Immature natural killer cell (primary cell): ENCODE data around the gene CD58. TPM values are rescaled to one million over a fixed set of nuclear protein-coding genes. Genes with fewer than 3 reads are reported as not detected.

Experiments
- DNase-seq, 3 donors: peaks; one replicate each; pipeline ENCODE4 v3.0.0; 2022; ENCODE audit warnings: mixed read lengths in 1 of 3
- H3K27ac Mint-ChIP-seq, 6 donors: one replicate each; pipeline ENCODE4 v1.8.0; 2020; ENCODE audit warnings: mixed read lengths in 6 of 6, mild to moderate bottlenecking in 5 of 6, inconsistent platforms in 4 of 6, moderate library complexity in 3 of 6
- H3K27me3 Mint-ChIP-seq, 3 donors: one replicate each; pipeline ENCODE4 v1.8.0; 2020 to 2021; ENCODE audit warnings: low read depth in 3 of 3, mild to moderate bottlenecking in 3 of 3, mixed read lengths in 3 of 3, moderate library complexity in 3 of 3, inconsistent platforms in 1 of 3
- H3K36me3 Mint-ChIP-seq, 3 donors: one replicate each; pipeline ENCODE4 v1.8.0; 2020; ENCODE audit warnings: mixed read lengths in 3 of 3, inconsistent platforms in 2 of 3, mild to moderate bottlenecking in 2 of 3
- H3K4me1 Mint-ChIP-seq, 2 donors: one replicate each; pipeline ENCODE4 v1.8.0; 2020; ENCODE audit warnings: inconsistent platforms in 2 of 2, mild to moderate bottlenecking in 2 of 2, mixed read lengths in 2 of 2, moderate library complexity in 1 of 2
- H3K4me3 Mint-ChIP-seq, 5 donors: one replicate each; pipeline ENCODE4 v1.8.0; 2020; ENCODE audit warnings: mild to moderate bottlenecking in 5 of 5, mixed read lengths in 5 of 5, inconsistent platforms in 3 of 5, moderate library complexity in 3 of 5
- H3K9me3 Mint-ChIP-seq, 6 donors: one replicate each; pipeline ENCODE4 v1.8.0; 2020; ENCODE audit warnings: mild to moderate bottlenecking in 6 of 6, mixed read lengths in 6 of 6, inconsistent platforms in 4 of 6, moderate library complexity in 3 of 6
- polyA plus RNA-seq, 3 donors: library from polyadenylated mRNA; unstranded; fragments of 300-500 nt; fragmentation: Illumina TruSeq; gene quantifications; one replicate each; pipeline ENCODE4 v1.2.3, GENCODE V29; 2021

The CD58 gene
- polyA plus RNA-seq, 3 donors from 2014 or later, result 68.6 to 112 (median 69.9) TPM

DNA sequence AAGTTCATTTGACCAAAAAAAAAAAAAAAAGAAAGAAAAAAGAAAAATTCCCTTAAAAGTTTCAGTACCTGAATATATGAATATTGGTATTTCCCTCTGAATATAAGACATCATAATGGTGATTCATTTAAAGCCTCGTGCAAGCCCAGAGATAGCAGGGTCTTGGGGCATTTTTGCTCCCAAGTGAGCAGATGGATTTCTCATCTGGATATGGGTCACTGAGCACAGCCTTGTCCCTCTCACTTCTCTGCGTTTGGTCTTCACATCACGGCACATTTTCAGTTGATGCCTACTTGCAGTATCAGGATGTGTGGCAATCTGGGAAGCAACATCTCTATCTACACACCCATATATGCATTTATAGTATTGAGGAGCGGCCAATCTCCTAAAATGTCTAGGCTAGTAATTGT lies 12.7 kb downstream of the CD58 start:
- Mint-ChIP-seq H3K36me3 (peaks cover 0 to 7% (median 3%) of the 10 kb centered on the region in 3 donors), H3K9me3 (peaks cover 0 to 1% (median 0%) of the 10 kb centered on the region in 6 donors), H3K27me3 (peaks cover 0 to 3% (median 0%) of the 10 kb centered on the region in 3 donors), H3K4me1 (peaks cover 80 to 96% of the 10 kb centered on the region in 2 donors), H3K4me3 (no peak overlapping the region), H3K27ac (peak overlapping the region in 5 of 6 donors; percentile 15 to 89 (median 74))
- DNase-seq, result no peak

DNA sequence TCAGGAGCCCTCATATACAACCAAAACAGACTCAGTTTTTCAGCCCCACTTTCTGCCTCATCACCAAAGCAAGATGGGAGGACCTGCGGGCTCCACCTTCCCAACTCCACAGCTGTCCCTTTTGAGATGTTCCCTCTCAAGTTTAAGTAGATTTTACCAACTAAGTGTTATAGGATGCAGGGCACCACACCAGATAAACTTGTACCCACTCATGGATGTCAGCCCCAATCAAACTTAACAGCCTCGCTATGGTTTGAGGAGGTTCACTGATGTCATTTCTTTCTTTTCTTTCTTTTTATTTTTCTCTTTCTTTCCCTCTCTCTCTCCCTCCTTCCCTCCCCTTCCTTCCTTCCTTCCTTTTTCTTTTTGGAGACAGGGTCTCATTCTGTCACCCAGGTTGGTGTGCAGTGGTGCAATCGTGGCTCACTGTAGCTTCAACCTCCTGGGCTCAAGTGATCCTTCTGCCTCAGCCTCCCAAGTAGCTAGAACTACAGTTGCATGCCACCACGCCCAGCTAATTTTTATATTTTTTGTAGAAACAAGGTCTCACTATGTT lies 13.4 kb downstream of the CD58 start:
- Mint-ChIP-seq H3K4me3 (peak overlapping the region in 1 of 5 donors; percentile 1), H3K4me1 (peaks cover 76 to 96% of the 10 kb centered on the region in 2 donors), H3K27me3 (peaks cover 0 to 3% (median 0%) of the 10 kb centered on the region in 3 donors), H3K9me3 (peaks cover 0 to under 1% (median 0%) of the 10 kb centered on the region in 6 donors), H3K36me3 (peaks cover 0 to 2% (median 2%) of the 10 kb centered on the region in 3 donors), H3K27ac (peak overlapping the region; percentile 18 to 98 (median 86))
- no peak for DNase-seq

DNA sequence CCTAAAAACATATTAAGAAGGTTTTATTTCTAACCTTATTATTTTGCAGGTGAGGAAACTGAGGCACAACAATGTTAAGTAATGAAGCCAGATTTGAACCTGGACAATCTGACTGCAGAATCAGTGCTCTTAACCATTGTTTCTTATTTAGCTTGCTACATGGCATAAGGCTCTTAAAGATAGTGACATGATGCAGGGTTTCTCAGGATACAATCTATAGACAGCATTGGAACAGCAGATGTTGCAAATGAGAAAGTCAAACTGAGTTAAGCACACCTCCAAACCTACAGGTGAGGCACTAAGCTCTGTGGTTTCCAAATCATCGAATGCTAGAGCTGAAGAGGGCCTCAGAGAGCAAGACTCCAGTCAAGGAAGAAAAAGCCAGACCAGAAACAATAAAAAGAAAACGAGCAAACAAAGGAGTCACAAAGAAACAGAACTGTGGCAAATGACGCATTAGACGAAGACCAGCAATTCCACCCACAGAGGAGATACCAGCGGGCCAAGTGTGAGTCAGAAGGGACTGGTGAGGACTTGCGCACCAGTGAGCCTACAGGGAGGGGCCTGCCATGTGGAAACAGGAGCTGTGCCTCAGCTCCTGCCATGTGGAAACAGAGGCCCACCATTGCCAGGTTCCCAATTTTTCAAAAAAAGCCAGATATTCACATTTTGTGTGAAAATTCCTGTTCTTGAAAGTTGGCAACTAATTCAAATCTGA lies 14.4 kb downstream of the CD58 start:
- DNase-seq, result peak; percentile 53 to 72 (median 59)
- Mint-ChIP-seq H3K27me3 (peaks cover 0 to 3% (median 2%) of the 10 kb centered on the region in 3 donors), H3K36me3 (no peaks in the 10 kb centered on the region), H3K27ac (peak overlapping the region; percentile 83 to 98 (median 89)), H3K9me3 (no peaks in the 10 kb centered on the region), H3K4me3 (peak overlapping the region; percentile 13 to 67 (median 15)), H3K4me1 (peaks cover 77 to 96% of the 10 kb centered on the region in 2 donors)

DNA sequence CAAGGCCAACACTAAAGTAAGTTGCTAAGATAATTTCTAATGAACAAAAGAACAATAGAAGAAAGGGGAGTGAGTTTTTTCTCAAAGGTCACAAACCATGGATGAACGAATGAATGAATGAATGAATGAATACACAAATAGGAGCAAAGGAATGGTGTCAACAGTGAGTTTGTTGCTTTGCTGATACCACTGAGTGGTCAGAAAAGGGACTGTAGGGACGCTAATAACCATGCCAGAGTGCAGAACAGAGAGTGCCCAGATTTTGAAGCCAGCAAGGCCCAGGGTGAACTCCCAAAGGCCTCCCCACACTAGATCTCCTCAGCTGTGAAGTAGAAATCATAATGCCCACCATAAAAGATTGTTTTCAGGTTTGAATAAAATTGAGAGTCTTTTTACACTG lies 15.9 kb downstream of the CD58 start:
- Mint-ChIP-seq H3K4me1 (peaks cover 79 to 95% of the 10 kb centered on the region in 2 donors), H3K27ac (peak overlapping the region; percentile 58 to 87 (median 78))

DNA sequence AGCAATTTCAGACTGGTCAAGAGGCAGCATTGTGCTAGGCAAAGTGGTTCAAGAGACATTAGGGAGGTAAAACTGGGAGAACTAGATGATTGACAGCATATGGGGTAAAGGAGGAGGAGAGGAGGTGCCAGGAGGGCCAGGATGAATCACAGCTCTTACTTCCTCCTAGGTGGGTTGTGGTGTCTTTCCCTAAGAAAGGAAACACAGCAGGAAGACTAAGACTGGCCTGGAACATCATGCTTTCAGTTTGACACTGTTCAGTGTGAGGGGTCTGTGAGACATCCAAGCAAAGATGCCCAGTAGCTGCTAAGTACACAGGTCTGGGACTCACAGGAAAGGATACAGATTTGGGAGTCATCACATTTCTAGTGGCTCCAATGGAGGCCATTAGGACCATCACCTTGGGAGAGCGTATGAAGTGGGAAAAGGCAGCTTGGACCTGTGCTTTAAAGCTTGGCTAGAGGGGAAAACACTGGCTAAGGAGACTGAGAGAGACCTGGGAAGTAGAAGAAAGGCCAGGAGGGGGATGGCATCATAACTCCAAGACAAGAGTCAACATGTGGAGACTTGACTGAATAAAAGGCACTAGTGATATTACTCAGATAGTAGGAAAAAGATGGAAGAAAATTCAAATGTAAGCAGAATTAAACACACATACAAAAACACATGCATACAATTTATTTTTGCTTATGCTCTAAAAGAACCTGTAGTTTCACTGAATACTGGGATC lies 17.3 kb downstream of the CD58 start:
- Mint-ChIP-seq H3K9me3 (no peaks in the 10 kb centered on the region), H3K27me3 (peaks cover 0 to 3% (median 2%) of the 10 kb centered on the region in 3 donors), H3K4me3 (peak overlapping the region in 2 of 5 donors; percentile 16 to 22), H3K4me1 (peaks cover 76 to 94% of the 10 kb centered on the region in 2 donors), H3K36me3 (no peaks in the 10 kb centered on the region), H3K27ac (peak overlapping the region; percentile 32 to 77 (median 46))
- no peak for DNase-seq

More for the DNA sequence above, 15.9 kb downstream of the CD58 start:
- no peak for DNase-seq
- Mint-ChIP-seq H3K27me3 (peaks cover 0 to 3% (median 2%) of the 10 kb centered on the region in 3 donors), H3K4me3 (peak overlapping the region in 2 of 5 donors; percentile 27 to 49), H3K36me3 (no peaks in the 10 kb centered on the region), H3K9me3 (no peaks in the 10 kb centered on the region)

DNA sequence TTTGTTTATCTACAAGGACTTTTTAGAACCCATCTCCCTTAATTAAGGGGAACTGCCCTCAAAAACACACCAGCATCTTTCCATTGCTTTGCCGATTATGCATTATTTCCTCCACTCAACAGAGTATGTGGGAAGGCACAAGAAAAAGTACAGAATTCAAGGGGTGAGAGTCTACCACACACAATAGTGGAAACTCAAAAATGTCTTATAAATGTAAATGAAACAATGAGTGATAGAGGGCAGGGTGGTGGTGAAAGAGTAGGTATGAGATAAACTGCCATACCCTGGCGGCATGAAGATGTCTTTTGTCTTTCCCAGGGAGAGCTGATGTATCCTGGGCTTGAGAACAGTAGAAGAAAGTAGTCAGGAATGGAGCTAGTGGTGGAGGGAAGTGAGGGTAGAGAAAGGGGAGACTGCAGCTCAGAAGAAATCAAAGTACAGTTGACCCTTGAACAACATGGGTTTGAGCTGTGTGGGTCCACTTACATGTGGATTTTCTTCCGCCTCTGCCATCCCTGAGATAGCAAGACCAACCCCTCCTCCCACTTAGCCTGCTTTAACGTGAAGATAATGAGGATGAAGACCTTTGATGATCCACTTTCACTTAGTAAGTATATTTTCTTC lies 24.4 kb downstream of the CD58 start:
- H3K27me3 Mint-ChIP-seq, result peaks cover 0 to 3% (median under 1%) of the 10 kb centered on the region in 3 donors
- DNase-seq, result no peak
- no peaks in the 10 kb centered on the region for H3K9me3 Mint-ChIP-seq
- H3K36me3 Mint-ChIP-seq, result peaks cover 17% of the 10 kb centered on the region in 3 donors
- no peak overlapping the region for H3K4me3 Mint-ChIP-seq
- peaks cover 58 to 78% of the 10 kb centered on the region in 2 donors for H3K4me1 Mint-ChIP-seq
- H3K27ac Mint-ChIP-seq, result peak overlapping the region in 4 of 6 donors; percentile 3 to 76 (median 54)

DNA sequence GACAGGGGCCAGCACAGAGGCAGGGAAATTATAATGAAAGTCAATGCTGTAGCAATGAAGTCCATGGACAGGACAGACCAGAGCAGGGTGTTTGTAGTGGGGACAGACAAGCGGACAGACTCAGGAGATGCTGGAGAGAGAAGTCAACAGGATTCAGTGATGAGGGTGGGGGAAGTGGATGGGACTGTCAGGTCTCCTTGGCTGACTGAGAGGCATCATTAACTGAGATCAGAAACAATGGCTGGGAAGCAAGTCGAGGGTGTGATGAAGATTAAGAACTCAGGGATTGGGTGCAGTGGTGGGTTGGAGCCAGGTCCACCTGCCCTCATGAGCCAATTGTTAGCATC lies 25.5 kb downstream of the CD58 start:
- H3K4me1 Mint-ChIP-seq, result peaks cover 53 to 77% of the 10 kb centered on the region in 2 donors
- peaks cover 0 to 3% (median 0%) of the 10 kb centered on the region in 3 donors for H3K27me3 Mint-ChIP-seq
- H3K4me3 Mint-ChIP-seq, result no peak overlapping the region
- peaks cover 19 to 21% (median 21%) of the 10 kb centered on the region in 3 donors for H3K36me3 Mint-ChIP-seq
- no peaks in the 10 kb centered on the region for H3K9me3 Mint-ChIP-seq
- DNase-seq, result no peak
- H3K27ac Mint-ChIP-seq, result peak overlapping the region; percentile 4 to 85 (median 54)

DNA sequence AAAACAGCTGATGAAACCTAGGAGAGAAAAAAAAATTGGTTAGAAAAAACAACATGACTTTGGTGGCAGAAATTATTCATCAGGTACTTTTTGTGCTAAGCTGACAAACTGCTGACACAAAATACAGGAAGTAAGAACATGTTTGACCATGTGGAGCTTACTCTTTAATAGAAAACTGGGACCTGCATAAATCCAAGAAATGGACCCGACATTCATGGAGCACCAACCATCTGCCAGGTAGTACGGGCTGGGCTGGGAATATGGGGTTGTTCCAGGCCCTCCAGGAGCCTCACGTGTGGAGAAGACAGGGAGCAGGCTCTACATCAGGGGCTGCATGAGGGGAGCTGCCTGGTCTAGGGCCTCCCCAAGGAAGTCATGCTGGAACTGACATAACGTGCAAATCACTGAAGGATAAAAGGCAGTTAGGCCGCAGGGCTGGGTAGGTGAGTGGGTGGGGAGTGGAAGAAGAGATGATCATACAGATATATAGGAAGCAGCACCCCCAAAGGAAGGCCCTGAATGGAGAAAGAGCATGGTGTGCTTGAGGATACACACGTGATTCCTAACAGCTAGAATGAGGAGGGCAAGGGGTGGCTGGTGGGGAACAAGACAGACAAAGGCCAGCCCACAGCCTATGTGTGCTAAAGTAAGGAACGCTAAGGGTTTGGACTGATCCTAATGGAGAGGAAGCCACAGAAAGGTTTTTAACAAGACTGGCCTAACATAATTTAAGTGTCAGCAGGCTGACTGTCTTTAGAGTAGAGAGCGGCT lies 26.1 kb downstream of the CD58 start:
- Mint-ChIP-seq H3K27ac (peak overlapping the region; percentile 36 to 85 (median 68)), H3K4me1 (peaks cover 56 to 79% of the 10 kb centered on the region in 2 donors), H3K4me3 (no peak overlapping the region), H3K9me3 (no peaks in the 10 kb centered on the region), H3K27me3 (peaks cover 0 to 3% (median 0%) of the 10 kb centered on the region in 3 donors), H3K36me3 (peaks cover 19 to 21% (median 21%) of the 10 kb centered on the region in 3 donors)
- no peak for DNase-seq

DNA sequence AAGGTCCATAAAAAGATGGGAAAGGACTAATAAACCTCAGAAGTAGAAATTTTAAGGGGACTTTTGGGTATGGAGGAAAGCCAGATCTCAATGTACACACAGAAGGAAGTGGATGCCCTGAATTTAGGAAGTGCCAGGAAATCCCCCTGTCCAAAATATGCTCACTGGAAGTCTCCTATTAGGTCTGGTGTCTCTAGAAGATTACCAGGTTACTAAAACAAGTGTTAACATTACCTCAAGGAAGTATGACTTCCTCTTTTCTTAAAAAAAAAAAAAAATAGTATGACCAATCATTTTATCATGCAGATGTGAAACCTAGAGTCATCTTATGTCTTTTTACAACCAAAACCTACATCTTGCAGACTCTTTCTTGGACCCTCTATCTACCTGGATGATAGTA lies 30.7 kb downstream of the CD58 start:
- peaks cover 44 to 65% of the 10 kb centered on the region in 2 donors for H3K4me1 Mint-ChIP-seq
- peak overlapping the region; percentile 1 to 59 (median 17) for H3K4me3 Mint-ChIP-seq
- H3K9me3 Mint-ChIP-seq, result no peaks in the 10 kb centered on the region
- H3K36me3 Mint-ChIP-seq, result peaks cover 28 to 34% (median 33%) of the 10 kb centered on the region in 3 donors
- peak in 2 of 3 donors; percentile 10 to 20 for DNase-seq
- H3K27ac Mint-ChIP-seq, result peak overlapping the region; percentile 9 to 85 (median 52)
- H3K27me3 Mint-ChIP-seq, result peaks cover 0 to 3% (median 0%) of the 10 kb centered on the region in 3 donors

DNA sequence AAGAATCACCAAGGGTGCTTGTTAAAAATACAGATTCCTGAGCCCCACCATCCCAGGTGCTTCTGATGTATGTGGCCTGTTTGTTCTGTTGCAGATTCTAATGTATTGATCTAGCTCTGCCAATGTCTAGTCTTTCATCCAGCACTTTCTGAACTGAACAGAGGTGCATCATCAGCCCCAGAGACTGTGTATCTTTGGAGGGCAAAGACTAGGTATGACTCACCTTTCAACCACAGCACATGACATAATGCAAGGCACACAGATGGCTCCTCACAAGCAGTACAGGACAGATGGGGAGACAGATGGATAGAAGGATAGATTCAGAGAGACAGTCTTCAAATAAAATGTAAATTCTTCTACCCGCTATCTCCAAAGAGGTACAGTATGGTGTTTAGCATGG lies 32.3 kb downstream of the CD58 start:
- Mint-ChIP-seq H3K4me3 (no peak overlapping the region), H3K9me3 (no peaks in the 10 kb centered on the region), H3K36me3 (peaks cover 33 to 45% (median 40%) of the 10 kb centered on the region in 3 donors), H3K27ac (peak overlapping the region in 4 of 6 donors; percentile 15 to 52 (median 50)), H3K27me3 (peaks cover 0 to 3% (median 0%) of the 10 kb centered on the region in 3 donors), H3K4me1 (peaks cover 36 to 55% of the 10 kb centered on the region in 2 donors)
- DNase-seq, result no peak

DNA sequence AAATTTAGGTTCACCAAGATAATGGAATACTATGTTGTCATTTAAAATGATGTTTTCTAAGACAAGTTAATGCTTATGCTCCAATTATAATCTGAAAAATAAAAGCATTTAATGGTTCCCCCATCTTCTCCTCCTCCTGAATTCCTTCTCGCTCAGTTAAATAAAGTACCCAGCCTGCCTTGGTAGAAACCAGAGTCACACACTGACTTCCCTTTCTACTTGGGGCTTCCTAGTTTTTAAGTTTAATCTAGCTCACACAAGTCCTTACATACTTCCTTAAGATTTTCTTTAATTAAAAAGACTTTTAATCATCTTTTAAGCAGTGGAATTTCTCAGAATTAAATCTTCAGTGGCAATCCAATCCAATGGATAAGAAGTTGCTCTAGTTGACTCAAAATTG lies 32.9 kb downstream of the CD58 start:
- no peak overlapping the region for H3K4me3 Mint-ChIP-seq
- peaks cover 37 to 54% of the 10 kb centered on the region in 2 donors for H3K4me1 Mint-ChIP-seq
- peaks cover 34 to 46% (median 41%) of the 10 kb centered on the region in 3 donors for H3K36me3 Mint-ChIP-seq
- peaks cover 0 to under 1% (median 0%) of the 10 kb centered on the region in 3 donors for H3K27me3 Mint-ChIP-seq
- H3K9me3 Mint-ChIP-seq, result no peaks in the 10 kb centered on the region
- peak overlapping the region in 4 of 6 donors; percentile 15 to 56 (median 50) for H3K27ac Mint-ChIP-seq
- DNase-seq, result no peak

DNA sequence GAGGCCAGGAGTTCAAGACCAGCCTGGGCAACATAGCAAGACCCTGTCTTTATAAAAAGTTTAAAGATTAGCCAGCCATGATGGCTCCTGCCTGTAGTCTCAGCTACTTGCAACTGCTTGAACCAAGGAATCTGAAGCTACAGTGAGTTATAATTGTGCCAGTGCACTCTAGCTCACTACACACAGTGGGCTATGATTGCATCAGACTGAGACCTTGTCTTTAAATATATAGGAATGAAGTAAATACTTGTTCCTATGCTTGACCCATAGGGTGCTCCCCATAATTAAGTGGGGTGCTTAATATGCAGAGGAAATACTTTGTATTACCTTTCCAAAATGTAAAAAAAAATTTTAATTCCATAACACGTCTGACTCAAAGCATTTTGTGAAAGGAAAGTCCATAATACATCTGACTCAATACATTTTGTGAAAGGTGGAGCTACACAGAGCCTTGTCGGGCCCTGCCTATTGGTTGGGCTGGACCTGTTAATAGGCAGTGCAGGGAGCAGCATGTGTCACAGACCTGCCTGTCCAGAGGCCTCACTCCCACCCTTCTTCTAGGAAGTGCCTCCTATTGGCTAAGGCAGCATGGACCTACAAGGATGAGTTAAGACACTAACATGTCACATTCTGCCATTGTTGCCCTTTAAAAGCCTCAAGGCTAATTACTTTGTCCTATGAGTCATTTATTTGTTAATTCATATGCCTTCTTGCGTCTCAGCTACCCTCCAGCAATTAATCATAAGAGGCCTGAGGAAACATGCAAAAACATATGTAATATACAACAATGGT lies 33.6 kb downstream of the CD58 start:
- peaks cover 36 to 50% of the 10 kb centered on the region in 2 donors for H3K4me1 Mint-ChIP-seq
- H3K4me3 Mint-ChIP-seq, result no peak overlapping the region
- no peaks in the 10 kb centered on the region for H3K27me3 Mint-ChIP-seq
- no peaks in the 10 kb centered on the region for H3K9me3 Mint-ChIP-seq
- peak overlapping the region in 4 of 6 donors; percentile 12 to 67 (median 28) for H3K27ac Mint-ChIP-seq
- H3K36me3 Mint-ChIP-seq, result peaks cover 30 to 41% (median 36%) of the 10 kb centered on the region in 3 donors
- DNase-seq, result no peak
